GM19397 (cell line): Measurements from ENCODE around the gene FNTB.

Source experiments
- ATAC-seq: cut with Tn5 transposase; IDR thresholded peaks from one replicate; pipeline ENCODE4 v1.9.1; 2021; ENCODE audit warnings: mild to moderate bottlenecking, moderate library complexity; ENCODE audit not compliant: unreplicated experiment

Gene FNTB

GRCh38 chr14:64974563-64974962, 12.1 kb upstream of the FNTB start:
- no peak for ATAC-seq

GRCh38 chr14:64979336-64980074, 7.2 kb upstream of the FNTB start:
- ATAC-seq: no peak

GRCh38 chr14:64983439-64984310, 3.0 kb upstream of the FNTB start:
- ATAC-seq: no peak

GRCh38 chr14:64987438-64987767, 708 bp downstream of the FNTB start:
- no peak for ATAC-seq

- no peak for ATAC-seq
Observed at GRCh38 chr14:64990296-64990695, 3.6 kb downstream of the FNTB start.

GRCh38 chr14:64990939-64991338, 4.2 kb downstream of the FNTB start:
- no peak for ATAC-seq

GRCh38 chr14:64992328-64992885, 5.7 kb downstream of the FNTB start:
- no peak for ATAC-seq

- ATAC-seq: no peak
Observed at GRCh38 chr14:64993266-64993930, 6.7 kb downstream of the FNTB start.

GRCh38 chr14:64994540-64994939, 7.8 kb downstream of the FNTB start:
- ATAC-seq: no peak

GRCh38 chr14:64995291-64995690, 8.6 kb downstream of the FNTB start:
- ATAC-seq: no peak

- ATAC-seq: no peak
Observed at GRCh38 chr14:64997108-64997794, 10.6 kb downstream of the FNTB start.

- no peak for ATAC-seq
Observed at GRCh38 chr14:64998455-64998931, 11.8 kb downstream of the FNTB start.

GRCh38 chr14:65000898-65001591, 14.3 kb downstream of the FNTB start:
- no peak for ATAC-seq

GRCh38 chr14:65001723-65002122, 15.0 kb downstream of the FNTB start:
- ATAC-seq: no peak

GRCh38 chr14:65002586-65003210, 16.0 kb downstream of the FNTB start:
- ATAC-seq: no peak

GRCh38 chr14:65003394-65003793, 16.7 kb downstream of the FNTB start:
- peak; percentile 53 for ATAC-seq

- ATAC-seq: no peak
Observed at GRCh38 chr14:65006261-65006721, 19.6 kb downstream of the FNTB start.

- ATAC-seq: no peak
Observed at GRCh38 chr14:65007202-65007601, 20.5 kb downstream of the FNTB start.

GRCh38 chr14:65010211-65010931, 23.7 kb downstream of the FNTB start:
- ATAC-seq: no peak
